ENCODE results near the gene INSIG2.

INSIG2 gene

GRCh38 chr2:118051826-118052358, 36.4 kb upstream of the INSIG2 start:
- in situ Hi-C loops (cut with MboI; ENCODE audit: low pct_unique_long_range_greater_than_20kb, low sequenced_read_pairs, unreplicated experiment): no loop called here
- no peak for DNase-seq (ENCODE audit: low spot score)
- no peak for TF ChIP-seq CTCF (IDR thresholded peaks at IDR 0.05; ENCODE audit: extremely low read depth, insufficient read depth, missing control alignments)

GRCh38 chr2:118052474-118052873, 35.8 kb upstream of the INSIG2 start:
- TF ChIP-seq CTCF (IDR thresholded peaks at IDR 0.05; ENCODE audit: extremely low read depth, insufficient read depth, missing control alignments): no peak
- in situ Hi-C loops (cut with MboI; ENCODE audit: low pct_unique_long_range_greater_than_20kb, low sequenced_read_pairs, unreplicated experiment): no loop called here
- DNase-seq (ENCODE audit: low spot score): no peak

- in situ Hi-C loops (cut with MboI; ENCODE audit: low pct_unique_long_range_greater_than_20kb, low sequenced_read_pairs, unreplicated experiment): no loop called here
- TF ChIP-seq CTCF (IDR thresholded peaks at IDR 0.05; ENCODE audit: extremely low read depth, insufficient read depth, missing control alignments): no peak
- DNase-seq (ENCODE audit: low spot score): no peak
Measured at GRCh38 chr2:118053681-118054080, 34.6 kb upstream of the INSIG2 start.

- no peak for DNase-seq (ENCODE audit: low spot score)
- no peak for TF ChIP-seq CTCF (IDR thresholded peaks at IDR 0.05; ENCODE audit: extremely low read depth, insufficient read depth, missing control alignments)
- in situ Hi-C loops (cut with MboI; ENCODE audit: low pct_unique_long_range_greater_than_20kb, low sequenced_read_pairs, unreplicated experiment): no loop called here
Measured at GRCh38 chr2:118054213-118055008, 33.9 kb upstream of the INSIG2 start.

GRCh38 chr2:118055512-118056164, 32.6 kb upstream of the INSIG2 start:
- DNase-seq (ENCODE audit: low spot score): peak; percentile 13
- TF ChIP-seq CTCF (IDR thresholded peaks at IDR 0.05; ENCODE audit: extremely low read depth, insufficient read depth, missing control alignments): no peak
- in situ Hi-C loops (cut with MboI; ENCODE audit: low pct_unique_long_range_greater_than_20kb, low sequenced_read_pairs, unreplicated experiment): no loop called here

- no peak for DNase-seq (ENCODE audit: low spot score)
- no peak for TF ChIP-seq CTCF (IDR thresholded peaks at IDR 0.05; ENCODE audit: extremely low read depth, insufficient read depth, missing control alignments)
- in situ Hi-C loops (cut with MboI; ENCODE audit: low pct_unique_long_range_greater_than_20kb, low sequenced_read_pairs, unreplicated experiment): no loop called here
Measured at GRCh38 chr2:118056165-118056534, 32.1 kb upstream of the INSIG2 start.

Data from GM13977 (cell line).